WERI-Rb-1 (cell line): Measurements from ENCODE around the gene OR4F15.

Experiments used
- DNase-seq: peaks from one replicate; pipeline ENCODE4 v3.0.0-alpha.2; 2020
- H3K27ac ChIP-seq: fragments of 250-450 bp; sonication (Bioruptor Pico); 2 replicates; pipeline ENCODE4 v1.5.1; 2020; ENCODE audit warnings: mild to moderate bottlenecking, moderate library complexity
- H3K27me3 ChIP-seq: fragments of 250-450 bp; sonication (Bioruptor Pico); 2 replicates; pipeline ENCODE4 v1.5.1; 2021; ENCODE audit warnings: mild to moderate bottlenecking, low read depth, moderate library complexity; ENCODE audit not compliant: insufficient read depth, severe bottlenecking
- H3K36me3 ChIP-seq: fragments of 250-450 bp; sonication (Bioruptor Pico); 2 replicates; pipeline ENCODE4 v1.5.1; 2020; ENCODE audit warnings: mild to moderate bottlenecking, moderate library complexity
- H3K4me3 ChIP-seq: 2 replicates; pipeline ENCODE4 v1.5.1; 2011; ENCODE audit warnings: low read depth, mild to moderate bottlenecking, control low read depth, low read length
- H3K9me3 ChIP-seq: fragments of 250-450 bp; sonication (Bioruptor Pico); 2 replicates; pipeline ENCODE4 v1.5.1; 2021; ENCODE audit warnings: mild to moderate bottlenecking, moderate library complexity; ENCODE audit not compliant: severe bottlenecking
- CTCF ChIP-seq: IDR thresholded peaks from 2 replicates; pipeline ENCODE4 v1.5.1; 2011; ENCODE audit warnings: low read depth, mild to moderate bottlenecking, control low read depth, inconsistent platforms, low read length

The OR4F15 gene

GRCh38 chr15:101852356-101852755 is 40.4 kb downstream of the OR4F15 start:
- Histone ChIP-seq H3K4me3 (no peak overlapping the region), H3K27me3 (no peaks in the 10 kb centered on the region), H3K27ac (no peak overlapping the region), H3K36me3 (no peaks in the 10 kb centered on the region), H3K9me3 (no peaks in the 10 kb centered on the region)
- DNase-seq, result no peak
- no peak for TF ChIP-seq CTCF
